Measurements from ENCODE around the gene UCKL1. TPM values are rescaled to one million over a fixed set of nuclear protein-coding genes. Genes with fewer than 3 reads are reported as not detected.

The UCKL1 gene
- total RNA-seq, 6 experiments from 2014 or later = 13.1 to 28.5 (median 16.9) TPM

DNA sequence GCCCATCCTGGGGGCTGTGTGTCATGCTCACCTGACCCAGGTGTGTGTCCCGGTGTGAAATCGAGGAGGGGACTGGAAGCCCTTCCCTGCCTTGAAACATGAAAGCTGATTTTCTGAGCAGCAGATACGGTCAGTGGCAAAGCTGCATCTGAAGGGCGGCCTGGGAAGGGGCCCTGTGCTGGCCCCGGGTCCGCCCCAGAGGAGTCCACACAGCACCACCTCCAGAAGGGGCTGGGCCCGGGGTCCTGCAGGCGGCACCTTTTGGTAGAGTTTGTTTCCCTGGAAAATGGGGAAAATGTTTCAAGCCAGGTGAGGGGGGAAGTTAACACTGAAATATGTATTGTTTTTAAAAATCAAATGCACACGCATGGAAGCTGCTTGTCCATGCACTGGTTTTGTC lies 20.8 kb downstream of the UCKL1 start:
- WGBS (ENCODE audit: insufficient coverage, low coverage, low lambda C conversion rate, missing lambda C conversion rate) = 72% methylated on average over 3 of the region's 9 CpGs
- Histone ChIP-seq H3K36me3 (peaks cover 0 to 39% (median 15%) of the 10 kb centered on the region in 4 donors), H3K27me3 (no peaks in the 10 kb centered on the region), H3K4me1 (no peaks in the 10 kb centered on the region), H3K4me3 (no peak overlapping the region), H3K27ac (no peak overlapping the region), H3K9me3 (no peaks in the 10 kb centered on the region)
- TF ChIP-seq, protein P1, sequence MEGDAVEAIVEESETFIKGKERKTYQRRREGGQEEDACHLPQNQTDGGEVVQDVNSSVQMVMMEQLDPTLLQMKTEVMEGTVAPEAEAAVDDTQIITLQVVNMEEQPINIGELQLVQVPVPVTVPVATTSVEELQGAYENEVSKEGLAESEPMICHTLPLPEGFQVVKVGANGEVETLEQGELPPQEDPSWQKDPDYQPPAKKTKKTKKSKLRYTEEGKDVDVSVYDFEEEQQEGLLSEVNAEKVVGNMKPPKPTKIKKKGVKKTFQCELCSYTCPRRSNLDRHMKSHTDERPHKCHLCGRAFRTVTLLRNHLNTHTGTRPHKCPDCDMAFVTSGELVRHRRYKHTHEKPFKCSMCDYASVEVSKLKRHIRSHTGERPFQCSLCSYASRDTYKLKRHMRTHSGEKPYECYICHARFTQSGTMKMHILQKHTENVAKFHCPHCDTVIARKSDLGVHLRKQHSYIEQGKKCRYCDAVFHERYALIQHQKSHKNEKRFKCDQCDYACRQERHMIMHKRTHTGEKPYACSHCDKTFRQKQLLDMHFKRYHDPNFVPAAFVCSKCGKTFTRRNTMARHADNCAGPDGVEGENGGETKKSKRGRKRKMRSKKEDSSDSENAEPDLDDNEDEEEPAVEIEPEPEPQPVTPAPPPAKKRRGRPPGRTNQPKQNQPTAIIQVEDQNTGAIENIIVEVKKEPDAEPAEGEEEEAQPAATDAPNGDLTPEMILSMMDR (IDR thresholded peaks at IDR 0.05) = no peak
- TF ChIP-seq POLR2A (IDR thresholded peaks at IDR 0.05) = no peak
- DNase-seq (no peak), ATAC-seq (no peak)
- intact Hi-C loops (cut with DNase I) = loop anchor here in 1 of 2 donors (10.0 kb wide), 1 partner anchor 51 kb away; no protein-coding TSS in a partner anchor

- intact Hi-C loops (cut with DNase I) = loop anchor here in 1 of 2 donors (10.0 kb wide), 1 partner anchor 50 kb away; no protein-coding TSS in a partner anchor
- no peaks in the 10 kb centered on the region for H3K9me3 ChIP-seq
- WGBS (ENCODE audit: insufficient coverage, low coverage, low lambda C conversion rate, missing lambda C conversion rate) = 63% methylated on average over 12 of the region's 37 CpGs
- H3K4me1 ChIP-seq = no peaks in the 10 kb centered on the region
- no peak overlapping the region for H3K27ac ChIP-seq
- no peak overlapping the region for H3K4me3 ChIP-seq
- no peak for DNase-seq
- H3K36me3 ChIP-seq = peaks cover 0 to 44% (median 17%) of the 10 kb centered on the region in 4 donors
- no peak for TF ChIP-seq POLR2A (IDR thresholded peaks at IDR 0.05)
- TF ChIP-seq, protein P1 (IDR thresholded peaks at IDR 0.05) = no peak
- H3K27me3 ChIP-seq = no peaks in the 10 kb centered on the region
- ATAC-seq = peak in 1 of 4 donors; percentile 6
These were observed 21.7 kb downstream of the UCKL1 start for GRCh38 chr20:63934271-63935068.

GRCh38 chr20:63933646-63934045 lies 22.6 kb downstream of the UCKL1 start:
- ATAC-seq (no peak), DNase-seq (no peak)
- H3K9me3 ChIP-seq = no peaks in the 10 kb centered on the region
- WGBS (ENCODE audit: insufficient coverage, low coverage, low lambda C conversion rate, missing lambda C conversion rate) = 80% methylated on average over 1 of the region's 5 CpGs
- intact Hi-C loops (cut with DNase I) = loop anchor here in 1 of 2 donors (10.0 kb wide), 1 partner anchor 49 kb away; no protein-coding TSS in a partner anchor
- H3K27ac ChIP-seq = no peak overlapping the region
- H3K36me3 ChIP-seq = peaks cover 0 to 48% (median 21%) of the 10 kb centered on the region in 4 donors
- no peaks in the 10 kb centered on the region for H3K4me1 ChIP-seq
- H3K27me3 ChIP-seq = no peaks in the 10 kb centered on the region
- H3K4me3 ChIP-seq = no peak overlapping the region
- TF ChIP-seq, protein P1 (IDR thresholded peaks at IDR 0.05) = no peak
- no peak for TF ChIP-seq POLR2A (IDR thresholded peaks at IDR 0.05)

- TF ChIP-seq POLR2A (IDR thresholded peaks at IDR 0.05) = no peak
- TF ChIP-seq, protein P1 (IDR thresholded peaks at IDR 0.05) = no peak
- DNase-seq = no peak
- Histone ChIP-seq H3K27me3 (no peaks in the 10 kb centered on the region), H3K4me3 (no peak overlapping the region), H3K27ac (no peak overlapping the region), H3K4me1 (no peaks in the 10 kb centered on the region), H3K36me3 (peaks cover 0 to 56% (median 25%) of the 10 kb centered on the region in 4 donors), H3K9me3 (no peaks in the 10 kb centered on the region)
- WGBS (ENCODE audit: insufficient coverage, low coverage, low lambda C conversion rate, missing lambda C conversion rate) = 90% methylated on average over 5 of the region's 17 CpGs
- intact Hi-C loops (cut with DNase I) = loop anchor here in 1 of 2 donors (10.0 kb wide), 1 partner anchor 48 kb away; no protein-coding TSS in a partner anchor
- ATAC-seq = no peak
These were observed 23.5 kb downstream of the UCKL1 start for GRCh38 chr20:63932606-63933160.
